H9 (cell line): ENCODE measurements around the gene CAMTA1. TPM values are rescaled to one million over a fixed set of nuclear protein-coding genes. Genes with fewer than 3 reads are reported as not detected.

Experiments
- DNase-seq: peaks from one replicate; pipeline ENCODE4 v3.0.0-alpha.2; 2017
- H2AFZ ChIP-seq: one replicate; pipeline ENCODE4 v1.6.1; 2013; ENCODE audit warnings: mild to moderate bottlenecking, low read length, control low read depth, moderate library complexity
- H2AK5ac ChIP-seq: 2 replicates; pipeline ENCODE4 v1.6.1; 2013; ENCODE audit warnings: low read length, control low read depth, mixed read lengths; ENCODE audit not compliant: insufficient read length
- H2BK120ac ChIP-seq: one replicate; pipeline ENCODE4 v1.6.1; 2013; ENCODE audit warnings: low read depth, mild to moderate bottlenecking, low read length, control low read depth, inconsistent platforms; ENCODE audit not compliant: poor library complexity, severe bottlenecking
- H2BK12ac ChIP-seq: 2 replicates; pipeline ENCODE4 v1.6.1; 2013; ENCODE audit warnings: low read length, control low read depth, mixed read lengths, low read depth; ENCODE audit not compliant: insufficient read length
- H2BK15ac ChIP-seq: 2 replicates; pipeline ENCODE4 v1.6.1; 2013; ENCODE audit warnings: low read depth, low read length, control low read depth
- H2BK20ac ChIP-seq: one replicate; pipeline ENCODE4 v1.6.1; 2013; ENCODE audit warnings: low read depth, mild to moderate bottlenecking, low read length, control low read depth, inconsistent platforms; ENCODE audit not compliant: poor library complexity, severe bottlenecking
- H2BK5ac ChIP-seq: 2 replicates; pipeline ENCODE4 v1.6.1; 2013; ENCODE audit warnings: low read length, control low read depth, mixed read lengths; ENCODE audit not compliant: insufficient read length
- H3K14ac ChIP-seq: 2 replicates; pipeline ENCODE4 v1.6.1; 2013; ENCODE audit warnings: low read length, control low read depth; ENCODE audit not compliant: insufficient read depth
- H3K18ac ChIP-seq: 2 replicates; pipeline ENCODE4 v1.6.1; 2013; ENCODE audit warnings: low read depth, mild to moderate bottlenecking, mixed read lengths, low read length, control low read depth; ENCODE audit not compliant: insufficient read length
- H3K23ac ChIP-seq: 2 replicates; pipeline ENCODE4 v1.6.1; 2013; ENCODE audit warnings: low read length, control low read depth, mixed read lengths, low read depth; ENCODE audit not compliant: insufficient read length
- H3K23me2 ChIP-seq: 2 replicates; pipeline ENCODE4 v1.6.1; 2013; ENCODE audit warnings: low read depth, mild to moderate bottlenecking, mixed read lengths, low read length, control low read depth; ENCODE audit not compliant: insufficient read length, poor library complexity, severe bottlenecking
- H3K27ac ChIP-seq: 2 replicates; pipeline ENCODE4 v1.5.1; 2013; ENCODE audit warnings: low read length, control low read depth, mixed read lengths, low read depth; ENCODE audit not compliant: insufficient read length
- H3K27me3 ChIP-seq: 2 replicates; pipeline ENCODE4 v1.6.1; 2013; ENCODE audit warnings: low read length, control low read depth, inconsistent platforms; ENCODE audit not compliant: insufficient read depth
- H3K4ac ChIP-seq: 2 replicates; pipeline ENCODE4 v1.6.1; 2013; ENCODE audit warnings: low read depth, mild to moderate bottlenecking, control low read depth, inconsistent platforms, low read length, moderate library complexity
- H3K4me1 ChIP-seq: 2 replicates; pipeline ENCODE4 v1.6.1; 2013; ENCODE audit warnings: low read length, control low read depth, inconsistent platforms; ENCODE audit not compliant: insufficient read depth
- H3K4me2 ChIP-seq: 2 replicates; pipeline ENCODE4 v1.6.1; 2013; ENCODE audit warnings: low read length, control low read depth, mixed read lengths; ENCODE audit not compliant: insufficient read length, insufficient read depth
- H3K56ac ChIP-seq: 2 replicates; pipeline ENCODE4 v1.6.1; 2013; ENCODE audit warnings: low read depth, mild to moderate bottlenecking, mixed read lengths, low read length, control low read depth; ENCODE audit not compliant: insufficient read length
- H3K79me1 ChIP-seq: 2 replicates; pipeline ENCODE4 v1.6.1; 2013; ENCODE audit warnings: low read depth, mild to moderate bottlenecking, moderate library complexity, low read length, control low read depth, inconsistent platforms; ENCODE audit not compliant: insufficient read depth, poor library complexity, severe bottlenecking
- H3K79me2 ChIP-seq: 2 replicates; pipeline ENCODE4 v1.6.1; 2013; ENCODE audit warnings: low read length, control low read depth, inconsistent platforms; ENCODE audit not compliant: insufficient read depth
- H3K9ac ChIP-seq: 2 replicates; pipeline ENCODE4 v1.6.1; 2013; ENCODE audit warnings: low read length, control low read depth, mixed read lengths; ENCODE audit not compliant: insufficient read length; ENCODE audit errors: extremely low read depth
- H3K9me3 ChIP-seq: one replicate; pipeline ENCODE4 v1.6.1; 2013; ENCODE audit warnings: low read depth, low read length, inconsistent platforms; ENCODE audit not compliant: control insufficient read depth
- H3T11ph ChIP-seq: one replicate; pipeline ENCODE4 v1.6.1; 2013; ENCODE audit warnings: mild to moderate bottlenecking, low read length, control low read depth, inconsistent platforms
- H4K20me1 ChIP-seq: one replicate; pipeline ENCODE4 v1.6.1; 2013; ENCODE audit not compliant: control insufficient read depth, insufficient read length, insufficient read depth
- H4K5ac ChIP-seq: 2 replicates; pipeline ENCODE4 v1.6.1; 2013; ENCODE audit warnings: low read depth, mild to moderate bottlenecking, mixed read lengths, low read length, control low read depth; ENCODE audit not compliant: insufficient read length
- H4K8ac ChIP-seq: replicated peaks from 2 replicates; pipeline ENCODE4 v1.6.1; 2013; ENCODE audit warnings: low read length, control low read depth, mixed read lengths, low read depth; ENCODE audit not compliant: insufficient read length
- H4K91ac ChIP-seq: 2 replicates; pipeline ENCODE4 v1.6.1; 2013; ENCODE audit warnings: low read depth, mild to moderate bottlenecking, moderate library complexity, mixed read lengths, low read length, control low read depth; ENCODE audit not compliant: insufficient read length
- H3K27ac Mint-ChIP-seq, 3 experiments: 2 replicates in 2 of 3; 3 replicates in 1 of 3; pipeline ENCODE4 v1.8.0; 2020 to 2021; ENCODE audit warnings: mixed read lengths in 3 of 3, mild to moderate bottlenecking in 1 of 3, moderate library complexity in 1 of 3
- H3K27me3 Mint-ChIP-seq: 2 replicates; pipeline ENCODE4 v1.8.0; 2021; ENCODE audit warnings: low read depth, mild to moderate bottlenecking, moderate library complexity, mixed read lengths
- H3K36me3 Mint-ChIP-seq, 3 experiments: 2 replicates in 2 of 3; 3 replicates in 1 of 3; pipeline ENCODE4 v1.8.0; 2020 to 2021; ENCODE audit warnings: low read depth in 3 of 3, mixed read lengths in 3 of 3; ENCODE audit not compliant: insufficient read depth in 1 of 3
- H3K4me1 Mint-ChIP-seq, 2 experiments: 2 replicates each; pipeline ENCODE4 v1.8.0; 2020; ENCODE audit warnings: mixed read lengths in 2 of 2
- H3K4me3 Mint-ChIP-seq, 2 experiments: 2 replicates in 1 of 2; 3 replicates in 1 of 2; pipeline ENCODE4 v1.8.0; 2020 to 2021; ENCODE audit warnings: mild to moderate bottlenecking in 2 of 2, mixed read lengths in 2 of 2, moderate library complexity in 1 of 2
- H3K9me3 Mint-ChIP-seq, 2 experiments: 2 replicates in 1 of 2; 3 replicates in 1 of 2; pipeline ENCODE4 v1.8.0; 2020; ENCODE audit warnings: mild to moderate bottlenecking in 2 of 2, mixed read lengths in 2 of 2, moderate library complexity in 1 of 2
- WGBS: extraction: QIAGEN DNeasy Blood & Tissue Kit; methylation state at CpG from one replicate; pipeline ENCODE4 v1.1.7; 2013; ENCODE audit warnings: missing lambda C conversion rate, low lambda C conversion rate, mixed read lengths; ENCODE audit not compliant: insufficient read length; ENCODE audit errors: extremely low coverage; 5-methylcytosine and 5-hydroxymethylcytosine counted together
- total RNA-seq: library from RNA; stranded (reverse); gene quantifications from 2 replicates; pipeline ENCODE4 v1.2.1, GENCODE V29; 2021
- TF ChIP-seq, protein P1 (sequence below): fragments of 200-600 bp; sonication (generic); conservative IDR thresholded peaks from 3 replicates; pipeline ENCODE4 v1.8.0; 2021; ENCODE audit warnings: antibody characterized with exemption, mild to moderate bottlenecking

Gene CAMTA1
- total RNA-seq, 1 experiment from 2014 or later, result 115 TPM

DNA sequence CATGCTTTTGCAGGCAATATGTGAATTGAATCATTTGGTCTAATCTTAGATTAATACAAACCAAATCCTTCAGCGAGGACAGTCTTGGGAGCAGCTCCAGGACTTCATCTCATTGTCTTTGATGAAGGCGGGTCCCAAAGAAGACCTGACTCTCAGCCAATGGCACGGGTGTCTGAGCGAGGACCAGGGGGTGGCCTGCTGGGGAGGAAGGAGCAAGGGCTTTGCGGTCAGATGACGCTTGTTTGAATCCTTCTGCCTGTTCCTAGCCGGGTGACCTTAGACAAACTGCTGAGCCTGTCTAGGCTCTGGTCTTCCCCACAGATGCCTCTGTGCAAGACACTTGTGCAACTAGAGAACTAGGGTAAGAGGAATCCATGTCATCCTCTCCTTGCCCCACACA lies 673.7 kb downstream of the CAMTA1 start:
- no peaks in the 10 kb centered on the region for H3K79me2 ChIP-seq
- H3K56ac ChIP-seq, result no peak overlapping the region
- no peaks in the 10 kb centered on the region for H3K23me2 ChIP-seq
- no peak overlapping the region for H2BK120ac ChIP-seq
- no peak overlapping the region for H2BK20ac ChIP-seq
- H3K27ac ChIP-seq, result no peak overlapping the region
- H3K4me2 ChIP-seq, result no peak overlapping the region
- no peak overlapping the region for H2BK5ac ChIP-seq
- H3K9ac ChIP-seq, result no peak overlapping the region
- H4K20me1 ChIP-seq, result no peaks in the 10 kb centered on the region
- no peak overlapping the region for H3K4ac ChIP-seq
- no peak overlapping the region for H3T11ph ChIP-seq
- no peaks in the 10 kb centered on the region; the same call in 1 of the 2 replicates for H3K4me1 ChIP-seq
- no peak overlapping the region for H2AK5ac ChIP-seq
- H3K23ac ChIP-seq, result no peak overlapping the region
- H3K14ac ChIP-seq, result no peak overlapping the region
- H3K27ac Mint-ChIP-seq, result no peak overlapping the region
- no peaks in the 10 kb centered on the region for H3K9me3 Mint-ChIP-seq
- no peak overlapping the region for H3K4me3 Mint-ChIP-seq
- no peak for DNase-seq
- no peak overlapping the region for H4K91ac ChIP-seq
- H3K18ac ChIP-seq, result no peak overlapping the region
- no peaks in the 10 kb centered on the region for H3K36me3 Mint-ChIP-seq
- peaks cover 16 to 45% of the 10 kb centered on the region in 2 experiments for H3K4me1 Mint-ChIP-seq
- H2AFZ ChIP-seq, result no peak overlapping the region
- H2BK15ac ChIP-seq, result no peak overlapping the region
- no peaks in the 10 kb centered on the region for H3K9me3 ChIP-seq
- TF ChIP-seq, protein P1, sequence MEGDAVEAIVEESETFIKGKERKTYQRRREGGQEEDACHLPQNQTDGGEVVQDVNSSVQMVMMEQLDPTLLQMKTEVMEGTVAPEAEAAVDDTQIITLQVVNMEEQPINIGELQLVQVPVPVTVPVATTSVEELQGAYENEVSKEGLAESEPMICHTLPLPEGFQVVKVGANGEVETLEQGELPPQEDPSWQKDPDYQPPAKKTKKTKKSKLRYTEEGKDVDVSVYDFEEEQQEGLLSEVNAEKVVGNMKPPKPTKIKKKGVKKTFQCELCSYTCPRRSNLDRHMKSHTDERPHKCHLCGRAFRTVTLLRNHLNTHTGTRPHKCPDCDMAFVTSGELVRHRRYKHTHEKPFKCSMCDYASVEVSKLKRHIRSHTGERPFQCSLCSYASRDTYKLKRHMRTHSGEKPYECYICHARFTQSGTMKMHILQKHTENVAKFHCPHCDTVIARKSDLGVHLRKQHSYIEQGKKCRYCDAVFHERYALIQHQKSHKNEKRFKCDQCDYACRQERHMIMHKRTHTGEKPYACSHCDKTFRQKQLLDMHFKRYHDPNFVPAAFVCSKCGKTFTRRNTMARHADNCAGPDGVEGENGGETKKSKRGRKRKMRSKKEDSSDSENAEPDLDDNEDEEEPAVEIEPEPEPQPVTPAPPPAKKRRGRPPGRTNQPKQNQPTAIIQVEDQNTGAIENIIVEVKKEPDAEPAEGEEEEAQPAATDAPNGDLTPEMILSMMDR, result no peak
- no CpG with 5 or more reads among the region's 7 CpGs for WGBS
- H4K8ac ChIP-seq, result no peak overlapping the region
- no peaks in the 10 kb centered on the region for H3K79me1 ChIP-seq
- H4K5ac ChIP-seq, result no peak overlapping the region
- H2BK12ac ChIP-seq, result no peak overlapping the region
- H3K27me3 Mint-ChIP-seq, result peaks cover 2% of the 10 kb centered on the region; the same call in 1 of the 2 replicates
- H3K27me3 ChIP-seq, result no peaks in the 10 kb centered on the region
